B cell (primary cell): ENCODE measurements around the gene BCL2L11.

ENCODE experiments used
- CTCF ChIP-seq: fragments of 200-600 bp; IDR thresholded peaks from one replicate; pipeline ENCODE4 v1.8.0; 2022; ENCODE audit warnings: antibody characterized with exemption, mild to moderate bottlenecking
- EZH2 ChIP-seq: IDR thresholded peaks from 2 replicates; pipeline ENCODE4 v1.6.1; 2012; ENCODE audit warnings: borderline replicate concordance, low read depth, mild to moderate bottlenecking, moderate library complexity, low read length; ENCODE audit not compliant: insufficient read depth, poor library complexity, severe bottlenecking

- TF ChIP-seq CTCF (no peak), EZH2 (no peak)
Measured at GRCh38 chr2:111168528-111169239, 48.0 kb downstream of the BCL2L11 start.
